H1 (cell line): ENCODE measurements around the gene ATP13A2. TPM values are rescaled to one million over a fixed set of nuclear protein-coding genes. Genes with fewer than 3 reads are reported as not detected.

Experiments
- CTCF ChIA-PET: fragments of 300-600 bp; sonication (Branson Sonifier 250); formaldehyde crosslinking; loops from one replicate; lab custom pipeline; 2021; ENCODE audit not compliant: partially characterized antibody; lab: Charles Lee
- POLR2A ChIA-PET: fragments of 300-600 bp; sonication (Branson Sonifier 250); formaldehyde crosslinking; loops from one replicate; lab custom pipeline; 2021; ENCODE audit warnings: inconsistent platforms; ENCODE audit not compliant: partially characterized antibody; lab: Charles Lee
- DNase-seq, 2 experiments: peaks; one replicate each; pipeline versions ENCODE4 v3.0.0 to v3.0.0-alpha.2; 2010 to 2022; ENCODE audit warnings: low spot score in 2 of 2, low read depth in 1 of 2, mixed read lengths in 1 of 2
- FAIRE-seq: peaks from 2 replicates; lab custom pipeline; 2011; peaks lifted over from hg19 to GRCh38; lab: Jason Lieb, UNC
- H2AFZ ChIP-seq: 2 replicates; pipeline ENCODE4 v1.8.1; 2012; ENCODE audit warnings: low read length, inconsistent platforms
- H2AK5ac ChIP-seq: 2 replicates; pipeline ENCODE4 v1.6.1; 2013; ENCODE audit warnings: low read depth, low read length
- H2BK120ac ChIP-seq: replicated peaks from 2 replicates; pipeline ENCODE3; 2013; ENCODE audit warnings: low read depth, low read length, inconsistent platforms
- H2BK12ac ChIP-seq: 2 replicates; pipeline ENCODE4 v1.6.1; 2013; ENCODE audit warnings: low read depth, low read length
- H2BK15ac ChIP-seq: 2 replicates; pipeline ENCODE4 v1.6.1; 2013; ENCODE audit warnings: low read length
- H2BK20ac ChIP-seq: 2 replicates; pipeline ENCODE4 v1.6.1; 2013; ENCODE audit warnings: low read length
- H2BK5ac ChIP-seq: 2 replicates; pipeline ENCODE4 v1.6.1; 2013; ENCODE audit warnings: low read depth, low read length
- H3K14ac ChIP-seq: 2 replicates; pipeline ENCODE4 v1.6.1; 2013; ENCODE audit warnings: inconsistent platforms; ENCODE audit not compliant: insufficient read length
- H3K18ac ChIP-seq: 2 replicates; pipeline ENCODE4 v1.6.1; 2013; ENCODE audit warnings: low read length; ENCODE audit errors: extremely low read depth
- H3K23ac ChIP-seq: 2 replicates; pipeline ENCODE4 v1.6.1; 2013; ENCODE audit warnings: inconsistent platforms; ENCODE audit not compliant: insufficient read length
- H3K23me2 ChIP-seq: 2 replicates; pipeline ENCODE4 v1.6.1; 2013; ENCODE audit warnings: low read depth, low read length
- H3K27ac ChIP-seq: 2 replicates; pipeline ENCODE4 v1.6.1; 2011; ENCODE audit warnings: low read depth, low read length, inconsistent platforms
- H3K27me3 ChIP-seq, 4 experiments: replicated peaks in 1 of 4; 1 replicate in 1 of 4; 2 replicates in 3 of 4; pipeline versions ENCODE4 v1.6.1 to v1.8.1; 2011 to 2013; ENCODE audit warnings: low read length in 3 of 4, mild to moderate bottlenecking in 3 of 4, inconsistent platforms in 2 of 4, mixed read lengths in 2 of 4, moderate library complexity in 1 of 4; ENCODE audit not compliant: control insufficient read depth in 3 of 4, insufficient read depth in 3 of 4; ENCODE audit errors: extremely low read depth in 1 of 4
- H3K36me3 ChIP-seq, 4 experiments: 2 replicates each; pipeline versions ENCODE4 v1.6.1 to v1.8.1; 2011 to 2013; ENCODE audit warnings: mild to moderate bottlenecking in 4 of 4, low read length in 3 of 4, moderate library complexity in 2 of 4, control low read depth in 1 of 4, inconsistent platforms in 1 of 4; ENCODE audit not compliant: insufficient read depth in 4 of 4, control insufficient read depth in 2 of 4
- H3K4ac ChIP-seq: replicated peaks from 2 replicates; pipeline ENCODE3; 2013; ENCODE audit warnings: low read length, low read depth, mixed read lengths, inconsistent platforms; ENCODE audit not compliant: insufficient read length
- H3K4me1 ChIP-seq, 4 experiments: replicated peaks in 1 of 4; 1 replicate in 1 of 4; 2 replicates in 3 of 4; pipeline versions ENCODE4 v1.6.1 to v1.8.1; 2011 to 2013; ENCODE audit warnings: low read length in 3 of 4, inconsistent platforms in 2 of 4, mixed read lengths in 1 of 4; ENCODE audit not compliant: insufficient read depth in 4 of 4, control insufficient read depth in 3 of 4
- H3K4me2 ChIP-seq, 2 experiments: 2 replicates each; pipeline versions ENCODE4 v1.6.1 to v1.8.1; 2011 to 2013; ENCODE audit warnings: low read depth in 2 of 2, low read length in 2 of 2, control low read depth in 1 of 2, inconsistent platforms in 1 of 2, mild to moderate bottlenecking in 1 of 2; ENCODE audit not compliant: insufficient read depth in 1 of 2
- H3K4me3 ChIP-seq, 4 experiments: fragments of 200-600, 300-600 bp in 1 of 4; sonication (generic), shearing (Covaris generic), sonication (Bioruptor Twin) in 1 of 4; 2 replicates each; pipeline versions ENCODE4 v1.5.1 to v1.8.1; 2011 to 2016; ENCODE audit warnings: low read length in 4 of 4, low read depth in 3 of 4, control low read depth in 2 of 4, inconsistent platforms in 2 of 4, mild to moderate bottlenecking in 2 of 4, mixed read lengths in 1 of 4, moderate library complexity in 1 of 4; ENCODE audit not compliant: insufficient read depth in 2 of 4; ENCODE audit errors: extremely low read depth in 1 of 4
- H3K56ac ChIP-seq: replicated peaks from 2 replicates; pipeline ENCODE3; 2013; ENCODE audit warnings: low read depth, mild to moderate bottlenecking, mixed read lengths, low read length, inconsistent platforms; ENCODE audit not compliant: insufficient read length
- H3K79me1 ChIP-seq: 2 replicates; pipeline ENCODE4 v1.6.1; 2013; ENCODE audit warnings: low read depth, low read length, control low read depth
- H3K79me2 ChIP-seq, 2 experiments: 2 replicates each; pipeline versions ENCODE4 v1.6.1 to v1.8.1; 2012 to 2013; ENCODE audit warnings: low read length in 2 of 2, mild to moderate bottlenecking in 2 of 2, inconsistent platforms in 1 of 2; ENCODE audit not compliant: insufficient read depth in 2 of 2, control insufficient read depth in 1 of 2
- H3K9ac ChIP-seq, 4 experiments: replicated peaks in 1 of 4; 1 replicate in 1 of 4; 2 replicates in 3 of 4; pipeline versions ENCODE4 v1.6.1 to v1.8.1; 2011 to 2013; ENCODE audit warnings: low read depth in 3 of 4, low read length in 3 of 4, control low read depth in 2 of 4, mild to moderate bottlenecking in 2 of 4, moderate library complexity in 2 of 4, inconsistent platforms in 1 of 4; ENCODE audit errors: extremely low read depth in 1 of 4
- H3K9me3 ChIP-seq, 2 experiments: 2 replicates each; pipeline versions ENCODE4 v1.6.1 to v1.8.1; 2012 to 2013; ENCODE audit warnings: mild to moderate bottlenecking in 2 of 2, moderate library complexity in 2 of 2, control low read depth in 1 of 2, inconsistent platforms in 1 of 2, low read depth in 1 of 2, low read length in 1 of 2, mixed read lengths in 1 of 2; ENCODE audit not compliant: insufficient read depth in 2 of 2
- H4K20me1 ChIP-seq, 2 experiments: replicated peaks in 1 of 2; 2 replicates each; pipeline versions ENCODE3 to v1.8.1; 2011 to 2013; ENCODE audit warnings: inconsistent platforms in 2 of 2, low read length in 2 of 2, mild to moderate bottlenecking in 1 of 2; ENCODE audit not compliant: insufficient read depth in 2 of 2, control insufficient read depth in 1 of 2
- H4K5ac ChIP-seq: 2 replicates; pipeline ENCODE4 v1.6.1; 2013; ENCODE audit warnings: low read length, low read depth, mixed read lengths, inconsistent platforms; ENCODE audit not compliant: insufficient read length
- H4K8ac ChIP-seq: 2 replicates; pipeline ENCODE4 v1.8.0; 2013; ENCODE audit warnings: mild to moderate bottlenecking, moderate library complexity, low read length, inconsistent platforms; ENCODE audit not compliant: insufficient read depth; ENCODE audit errors: extremely low read depth
- H4K91ac ChIP-seq: replicated peaks from 2 replicates; pipeline ENCODE3; 2013; ENCODE audit warnings: low read length, mixed read lengths, inconsistent platforms; ENCODE audit not compliant: insufficient read length
- MAFK ChIP-seq: IDR thresholded peaks from 2 replicates; pipeline ENCODE4 v1.6.1; 2012; ENCODE audit warnings: low read depth, mild to moderate bottlenecking, improper control_type of control experiment, low read length
- PHF8 ChIP-seq: fragments of 200-600 bp; sonication (generic); conservative IDR thresholded peaks from 2 replicates; pipeline ENCODE4 v1.7.1; 2012; ENCODE audit warnings: low read depth, mild to moderate bottlenecking, inconsistent platforms, low read length, moderate library complexity
- RAD21 ChIP-seq, 2 experiments: IDR thresholded peaks in 1 of 2; conservative IDR thresholded peaks in 1 of 2; 2 replicates each; pipeline ENCODE4 v1.6.1; 2011; ENCODE audit warnings: low read depth in 2 of 2, low read length in 2 of 2, improper control_type of control experiment in 1 of 2, inconsistent platforms in 1 of 2, mild to moderate bottlenecking in 1 of 2, moderate library complexity in 1 of 2
- WGBS, 2 experiments: shearing (Covaris generic) in 1 of 2; methylation state at CpG; one replicate each; pipeline versions ENCODE4 v1.1.6 to v1.1.7; 2013 to 2015; ENCODE audit warnings: low lambda C conversion rate in 2 of 2, mixed read lengths in 2 of 2, inconsistent platforms in 1 of 2, low coverage in 1 of 2, missing lambda C conversion rate in 1 of 2; ENCODE audit not compliant: insufficient replicate concordance in 2 of 2, insufficient coverage in 1 of 2, insufficient read length in 1 of 2; ENCODE audit errors: extremely low coverage in 1 of 2, missing lambda C conversion rate in 1 of 2; 5-methylcytosine and 5-hydroxymethylcytosine counted together
- polyA plus RNA-seq, 7 experiments: library from polyadenylated mRNA; depleted of rRNA in 3 of 7; stranded (reverse) in 5 of 7; unstranded in 2 of 7; fragments of >200 nt in 5 of 7; fragments of 200-250 nt in 2 of 7; gene quantifications; 1 replicate in 5 of 7; 2 replicates in 1 of 7; 4 replicates in 1 of 7; pipeline versions ENCODE4 v1.2.1 to v1.2.3, GENCODE V29; 2011 to 2013; ENCODE audit warnings: missing spikeins in 2 of 7, mixed read lengths in 2 of 7
- total RNA-seq: library from RNA; stranded (reverse); fragmentation: NEBNext Ultra II Directional; extraction: Animal tissue kit (Norgen Biotek cat#: 25700); gene quantifications from 2 replicates; pipeline ENCODE4 v1.2.1, GENCODE V29; 2021
- TF ChIP-seq, protein P1 (sequence below), 3 experiments: IDR thresholded peaks; 1 replicate in 2 of 3; 2 replicates in 1 of 3; pipeline versions ENCODE4 v1.5.1 to v1.6.1; 2011; ENCODE audit warnings: low read length in 3 of 3, mild to moderate bottlenecking in 3 of 3, inconsistent platforms in 2 of 3, low read depth in 1 of 3, moderate library complexity in 1 of 3; ENCODE audit not compliant: insufficient read depth in 1 of 3; ENCODE audit errors: control extremely low read depth in 1 of 3

ATP13A2 gene
- total and polyA plus RNA-seq, 2 of the 8 experiments (the other 6 are each of a cell fraction or from before 2014, with no cell fraction given), result 82.1 to 83.6 TPM

GRCh38 chr1:16999863-17000262 is 11.9 kb downstream of the ATP13A2 start:
- Histone ChIP-seq H4K20me1 (peaks cover 0 to 7% of the 10 kb centered on the region in 2 experiments), H4K8ac (no peak overlapping the region; the same call in 1 of the 2 replicates), H3K36me3 (peaks cover 2 to 45% (median 27%) of the 10 kb centered on the region in 4 experiments; a peak in 7 of 8 replicates), H3K14ac (no peak overlapping the region), H3K4me2 (no peak overlapping the region), H2BK15ac (no peak overlapping the region), H3K23me2 (no peaks in the 10 kb centered on the region), H2AK5ac (no peak overlapping the region), H2BK120ac (no peak overlapping the region), H3K79me2 (no peaks in the 10 kb centered on the region), H3K4me3 (no peak overlapping the region), H3K18ac (no peak overlapping the region), H4K5ac (no peak overlapping the region), H2BK5ac (no peak overlapping the region), H3K56ac (no peak overlapping the region), H3K9ac (no peak overlapping the region), H3K27ac (no peak overlapping the region)
- ChIA-PET POLR2A (interaction anchor here (0.6 to 1.1 kb wide), 4 partner anchors 9 to 52 kb away, joined by 3 to 5 read pairs (median 3); no protein-coding TSS in a partner anchor), CTCF (interaction anchor here (0.6 to 11.4 kb wide), 16 partner anchors 10 to 122 kb away, joined by 3 to 164 read pairs (median 4); partner anchors contain the start of gene MFAP2)
- TF ChIP-seq PHF8, result no peak
- TF ChIP-seq, protein P1, sequence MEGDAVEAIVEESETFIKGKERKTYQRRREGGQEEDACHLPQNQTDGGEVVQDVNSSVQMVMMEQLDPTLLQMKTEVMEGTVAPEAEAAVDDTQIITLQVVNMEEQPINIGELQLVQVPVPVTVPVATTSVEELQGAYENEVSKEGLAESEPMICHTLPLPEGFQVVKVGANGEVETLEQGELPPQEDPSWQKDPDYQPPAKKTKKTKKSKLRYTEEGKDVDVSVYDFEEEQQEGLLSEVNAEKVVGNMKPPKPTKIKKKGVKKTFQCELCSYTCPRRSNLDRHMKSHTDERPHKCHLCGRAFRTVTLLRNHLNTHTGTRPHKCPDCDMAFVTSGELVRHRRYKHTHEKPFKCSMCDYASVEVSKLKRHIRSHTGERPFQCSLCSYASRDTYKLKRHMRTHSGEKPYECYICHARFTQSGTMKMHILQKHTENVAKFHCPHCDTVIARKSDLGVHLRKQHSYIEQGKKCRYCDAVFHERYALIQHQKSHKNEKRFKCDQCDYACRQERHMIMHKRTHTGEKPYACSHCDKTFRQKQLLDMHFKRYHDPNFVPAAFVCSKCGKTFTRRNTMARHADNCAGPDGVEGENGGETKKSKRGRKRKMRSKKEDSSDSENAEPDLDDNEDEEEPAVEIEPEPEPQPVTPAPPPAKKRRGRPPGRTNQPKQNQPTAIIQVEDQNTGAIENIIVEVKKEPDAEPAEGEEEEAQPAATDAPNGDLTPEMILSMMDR (IDR thresholded peaks at IDR 0.05; ENCODE audit: control extremely low read depth in 1 of 3, insufficient read depth in 1 of 3, low read depth in 1 of 3, low read length in 3 of 3), result peak; percentile 22 to 54 (median 43); a peak in 3 of 4 replicates
- TF ChIP-seq MAFK, result no peak
- 0 out of 4 replicates have a peak, but pooled peaks have one; percentile 7 to 8 for TF ChIP-seq RAD21 (IDR thresholded peaks at IDR 0.05 in 1 of 2, conservative IDR thresholded peaks at IDR 0.05 in 1 of 2; ENCODE audit: low read depth in 2 of 2, low read length in 2 of 2)
- TF ChIP-seq, all 59 proteins: peak for 2
- Histone ChIP-seq H3K4ac (no peak overlapping the region), H3K27me3 (no peaks in the 10 kb centered on the region), H3K4me1 (no peaks in the 10 kb centered on the region), H3K9me3 (no peaks in the 10 kb centered on the region), H3K23ac (no peak overlapping the region), H4K91ac (no peak overlapping the region), H2BK12ac (no peak overlapping the region), H3K79me1 (no peaks in the 10 kb centered on the region), H2AFZ (no peak overlapping the region), H2BK20ac (no peak overlapping the region)
- FAIRE-seq, result no peak
- DNase-seq, result no peak
- WGBS, 2 experiments, result no CpG with 5 or more reads among the region's 8 CpGs
